Activated T-cell treated with anti-CD3 and anti-CD28 coated beads, Interleukin-2, amount 50 U/mL, for 1 hour (primary cell): Measurements from ENCODE around the gene MAPRE2.

Source experiments
- DNase-seq: peaks from one replicate; pipeline ENCODE4 v3.0.0-alpha.2; 2020

The MAPRE2 gene

GRCh38 chr18:35040988-35041814, at the start of gene MAPRE2:
TSS of gene MAPRE2 (plus strand) at chr18:35041413. CDS start at chr18:35041540, 127 bp downstream.
- DNase-seq = peak; percentile 100

- DNase-seq = no peak
Observed at GRCh38 chr18:34991561-34991960, 49.7 kb upstream of the MAPRE2 start.

GRCh38 chr18:34993289-34993688, 47.9 kb upstream of the MAPRE2 start:
- DNase-seq = no peak

GRCh38 chr18:34995746-34996145, 45.5 kb upstream of the MAPRE2 start:
- no peak for DNase-seq

- DNase-seq = no peak
Observed at GRCh38 chr18:34998661-34999060, 42.6 kb upstream of the MAPRE2 start.

GRCh38 chr18:34999756-35000289, 41.4 kb upstream of the MAPRE2 start:
- DNase-seq = no peak

- DNase-seq = no peak
Observed at GRCh38 chr18:35000457-35000856, 40.8 kb upstream of the MAPRE2 start.

GRCh38 chr18:35002120-35002519, 39.1 kb upstream of the MAPRE2 start:
- DNase-seq = no peak

GRCh38 chr18:35005963-35006577, 35.1 kb upstream of the MAPRE2 start:
- no peak for DNase-seq

GRCh38 chr18:35010156-35010555, 31.1 kb upstream of the MAPRE2 start:
- DNase-seq = no peak

- DNase-seq = no peak
Observed at GRCh38 chr18:35010993-35011392, 30.2 kb upstream of the MAPRE2 start.

- no peak for DNase-seq
Observed at GRCh38 chr18:35019933-35020332, 21.3 kb upstream of the MAPRE2 start.

GRCh38 chr18:35022426-35023001, 18.7 kb upstream of the MAPRE2 start:
- DNase-seq = no peak

GRCh38 chr18:35024196-35024595, 17.0 kb upstream of the MAPRE2 start:
- DNase-seq = no peak

- DNase-seq = no peak
Observed at GRCh38 chr18:35024965-35025364, 16.2 kb upstream of the MAPRE2 start.

- DNase-seq = peak; percentile 36
Observed at GRCh38 chr18:35026407-35027061, 14.7 kb upstream of the MAPRE2 start.

GRCh38 chr18:35027206-35027605, 14.0 kb upstream of the MAPRE2 start:
- DNase-seq = no peak

- no peak for DNase-seq
Observed at GRCh38 chr18:35028536-35028935, 12.7 kb upstream of the MAPRE2 start.

GRCh38 chr18:35029103-35029502, 12.1 kb upstream of the MAPRE2 start:
- no peak for DNase-seq

GRCh38 chr18:35029770-35030169, 11.4 kb upstream of the MAPRE2 start:
- no peak for DNase-seq

GRCh38 chr18:35030277-35030989, 10.8 kb upstream of the MAPRE2 start:
- no peak for DNase-seq

GRCh38 chr18:35032113-35032512, 9.1 kb upstream of the MAPRE2 start:
- DNase-seq = no peak

- no peak for DNase-seq
Observed at GRCh38 chr18:35038029-35038428, 3.2 kb upstream of the MAPRE2 start.
